Activated CD4-positive, alpha-beta memory T cell treated with anti-CD3 and anti-CD28 coated beads, Interleukin-2, amount 10 ng/mL, durations not matched to agents 7 days and 5 days (primary cell): ENCODE results near the gene ILF2. TPM values are rescaled to one million over a fixed set of nuclear protein-coding genes. Genes with fewer than 3 reads are reported as not detected.

ENCODE experiments used
- CTCF ChIA-PET: fragments of 350-600 bp; sonication (Branson Sonifier 250); formaldehyde crosslinking; loops from one replicate; lab custom pipeline; 2021; ENCODE audit warnings: antibody characterized with exemption, inconsistent platforms; lab: Charles Lee
- POLR2A ChIA-PET: fragments of 350-600 bp; sonication (Branson Sonifier 250); formaldehyde crosslinking; loops from one replicate; lab custom pipeline; 2021; ENCODE audit warnings: antibody characterized with exemption; lab: Charles Lee
- DNase-seq: peaks from one replicate; pipeline ENCODE4 v3.0.0-alpha.2; 2020
- H3K27ac Mint-ChIP-seq: one replicate; pipeline ENCODE4 v1.8.0; 2021; ENCODE audit warnings: mild to moderate bottlenecking, mixed read lengths
- H3K27me3 Mint-ChIP-seq: one replicate; pipeline ENCODE4 v1.8.0; 2021; ENCODE audit warnings: mixed read lengths
- H3K36me3 Mint-ChIP-seq: one replicate; pipeline ENCODE4 v1.8.0; 2021; ENCODE audit warnings: low read depth, mixed read lengths
- H3K4me1 Mint-ChIP-seq: one replicate; pipeline ENCODE4 v1.8.0; 2021; ENCODE audit warnings: mixed read lengths
- H3K4me3 Mint-ChIP-seq: one replicate; pipeline ENCODE4 v1.8.0; 2021; ENCODE audit warnings: mild to moderate bottlenecking, mixed read lengths
- H3K9me3 Mint-ChIP-seq: one replicate; pipeline ENCODE4 v1.8.0; 2021; ENCODE audit warnings: mixed read lengths
- total RNA-seq, 2 experiments: library from RNA; stranded (reverse); gene quantifications; one replicate each; pipeline ENCODE4 v1.2.3, GENCODE V29; 2021

Gene ILF2
- total RNA-seq, 2 experiments from 2014 or later, result 166 to 169 TPM

DNA sequence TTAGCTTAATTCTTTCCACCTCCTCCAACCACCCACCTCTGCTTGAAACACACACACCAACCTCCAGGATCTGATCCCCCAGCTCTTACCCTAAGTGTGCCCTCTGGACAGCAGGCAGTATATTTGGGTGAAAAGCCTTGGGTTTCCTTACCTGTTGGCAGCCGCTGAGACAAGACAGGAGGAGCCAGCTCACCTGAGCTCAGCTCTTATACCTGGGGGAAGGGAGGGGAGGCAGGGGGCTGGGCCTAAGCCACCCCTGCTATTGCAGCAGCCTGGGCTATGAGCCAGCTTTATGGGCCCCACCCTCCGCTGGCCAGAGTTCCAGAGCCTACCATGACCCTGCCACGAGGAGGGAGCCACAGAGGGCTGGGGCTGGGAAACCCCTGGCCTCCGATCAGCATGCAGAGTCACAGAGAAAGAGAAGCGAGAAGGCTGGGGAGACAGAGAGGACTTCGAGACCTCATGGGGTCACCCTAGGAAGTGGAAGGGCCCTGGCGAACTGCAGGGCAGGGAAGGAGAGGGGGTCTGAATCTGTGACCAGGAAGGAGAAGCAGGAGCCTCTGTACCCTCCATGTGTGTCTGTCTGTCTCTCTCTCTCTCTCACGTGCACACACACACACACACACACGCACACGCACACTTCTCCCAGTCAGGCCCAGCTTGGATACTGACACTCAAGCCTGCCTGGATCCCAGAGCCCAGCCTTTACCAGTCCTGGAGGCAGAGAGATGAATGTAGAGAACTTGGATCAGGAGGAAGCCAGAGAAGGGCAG, 54.5 kb downstream of the ILF2 start, which contains the start of gene S100A14:
S100A14 (minus strand) TSS at position 182 of the 773 bp plus-strand sequence. CDS start 467 bp downstream, outside the sequence.
- POLR2A ChIA-PET, result interaction anchor here (0.9 to 4.0 kb wide), 3 partner anchors 17 to 106 kb away, joined by 3 to 14 read pairs (median 4); partner anchors contain the start of genes CHTOP and S100A6
- Mint-ChIP-seq H3K9me3 (no peaks in the 10 kb centered on the region), H3K4me3 (no peak within 1 kb of the TSS), H3K4me1 (peaks cover 4% of the 10 kb centered on the region), H3K27ac (no peak within 1 kb of the TSS), H3K36me3 (no peaks in the 10 kb centered on the region), H3K27me3 (no peaks in the 10 kb centered on the region)
- DNase-seq, result no peak
- CTCF ChIA-PET, result interaction anchor here (1.1 to 7.1 kb wide), 12 partner anchors 9 to 263 kb away, joined by 3 to 104 read pairs (median 6); partner anchors contain the start of genes S100A13, S100A4 and S100A5

DNA sequence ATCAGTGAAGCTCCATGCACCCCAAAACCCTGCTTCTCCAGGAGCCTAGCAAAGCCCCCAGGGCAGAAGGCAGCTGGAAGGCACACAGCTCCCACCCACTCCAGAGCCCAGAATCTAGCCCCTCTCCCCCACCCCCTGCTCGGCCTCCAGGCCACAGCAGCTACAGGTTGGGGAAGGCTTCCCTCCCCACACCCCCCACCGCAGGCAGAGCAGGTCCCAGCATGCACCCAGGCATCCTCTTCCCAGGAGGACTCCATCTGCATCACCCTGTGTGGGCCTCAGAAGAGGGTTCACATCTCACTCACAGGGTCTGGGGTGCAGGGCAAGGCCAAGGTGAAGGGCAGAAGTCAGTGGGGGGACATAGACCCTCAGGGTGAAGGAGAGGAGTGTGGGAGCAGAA, 55.4 kb downstream of the ILF2 start:
- POLR2A ChIA-PET, result interaction anchor here (1.1 to 4.0 kb wide), 3 partner anchors 80 to 105 kb away, joined by 4 to 14 read pairs (median 4); partner anchors contain the start of gene S100A6
- CTCF ChIA-PET, result interaction anchor here (0.6 to 7.1 kb wide), 11 partner anchors 11 to 262 kb away, joined by 3 to 104 read pairs (median 5); partner anchors contain the start of genes S100A13 and S100A5
- peaks cover 4% of the 10 kb centered on the region for H3K4me1 Mint-ChIP-seq
- H3K27ac Mint-ChIP-seq, result no peak overlapping the region
- DNase-seq, result no peak
- no peaks in the 10 kb centered on the region for H3K36me3 Mint-ChIP-seq
- no peak overlapping the region for H3K4me3 Mint-ChIP-seq
- H3K9me3 Mint-ChIP-seq, result no peaks in the 10 kb centered on the region
- no peaks in the 10 kb centered on the region for H3K27me3 Mint-ChIP-seq

DNA sequence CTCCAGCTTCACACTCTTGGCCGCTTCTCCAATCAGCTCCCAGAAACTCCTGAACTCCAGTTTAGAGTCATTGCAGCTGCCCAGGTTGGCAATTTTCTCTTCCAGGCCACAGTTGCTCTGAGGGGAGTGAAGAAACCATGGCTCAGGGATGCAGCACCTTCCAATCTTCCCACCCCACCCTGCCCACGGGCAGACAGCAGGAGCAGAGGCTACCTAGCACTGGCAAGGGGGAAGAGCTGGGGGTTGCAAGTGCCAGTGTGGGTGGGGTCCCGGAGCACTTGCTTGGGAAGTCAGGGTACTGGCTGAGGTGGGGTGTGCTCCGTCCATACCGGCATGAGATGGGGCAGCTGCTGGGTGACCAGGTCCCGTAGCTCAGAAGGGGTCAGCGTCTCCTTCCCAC, 55.9 kb downstream of the ILF2 start:
- no peak overlapping the region for H3K27ac Mint-ChIP-seq
- H3K4me3 Mint-ChIP-seq, result no peak overlapping the region
- CTCF ChIA-PET, result interaction anchor here (0.6 to 7.1 kb wide), 10 partner anchors 10 to 262 kb away, joined by 3 to 104 read pairs (median 4); no protein-coding TSS in a partner anchor
- H3K27me3 Mint-ChIP-seq, result no peaks in the 10 kb centered on the region
- H3K4me1 Mint-ChIP-seq, result peaks cover 4% of the 10 kb centered on the region
- POLR2A ChIA-PET, result interaction anchor here (1.2 to 4.0 kb wide), 3 partner anchors 20 to 83 kb away, joined by 3 to 14 read pairs (median 4); partner anchors contain the start of gene S100A6
- H3K36me3 Mint-ChIP-seq, result no peaks in the 10 kb centered on the region
- H3K9me3 Mint-ChIP-seq, result no peaks in the 10 kb centered on the region
- no peak for DNase-seq

DNA sequence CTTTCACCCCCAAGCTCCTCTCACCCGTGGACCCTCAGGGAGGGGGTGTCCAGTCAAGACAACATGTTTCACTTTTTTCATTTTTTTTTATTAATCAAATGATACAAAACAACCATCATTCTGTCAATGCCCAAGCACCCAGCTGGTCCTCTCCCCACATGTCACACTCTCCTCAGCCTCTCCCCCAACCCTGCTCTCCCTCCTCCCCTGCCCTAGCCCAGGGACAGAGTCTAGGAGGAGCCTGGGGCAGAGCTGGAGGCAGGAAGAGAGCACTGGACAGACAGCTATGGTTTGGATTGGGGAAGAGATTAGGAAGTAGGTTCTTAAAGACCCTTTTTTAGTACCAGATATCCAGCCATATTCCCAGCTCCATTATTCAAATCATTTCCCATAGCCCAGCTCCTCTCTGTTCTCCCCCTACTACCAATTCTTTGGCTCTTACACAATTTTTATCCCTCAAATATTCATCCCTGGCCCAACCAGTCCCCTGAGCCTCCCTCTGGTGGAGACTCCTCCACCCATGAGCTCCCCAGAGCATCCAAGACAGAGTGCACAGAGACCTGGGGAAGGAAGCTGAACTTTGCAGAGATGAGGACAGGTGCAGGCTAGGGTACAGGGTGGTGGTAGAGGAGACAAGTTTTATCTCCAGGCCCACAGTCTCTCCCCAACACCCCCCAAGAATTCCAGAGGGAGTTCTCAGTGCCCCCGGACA, 56.4 kb downstream of the ILF2 start:
- no peak for DNase-seq
- H3K27me3 Mint-ChIP-seq, result no peaks in the 10 kb centered on the region
- ChIA-PET CTCF (interaction anchor here (0.8 to 7.1 kb wide), 8 partner anchors 10 to 261 kb away, joined by 3 to 104 read pairs (median 4); no protein-coding TSS in a partner anchor), POLR2A (interaction anchor here (1.2 to 4.0 kb wide), 3 partner anchors 20 to 82 kb away, joined by 3 to 14 read pairs (median 4); partner anchors contain the start of gene S100A6)
- no peak overlapping the region for H3K27ac Mint-ChIP-seq
- H3K4me1 Mint-ChIP-seq, result peaks cover 4% of the 10 kb centered on the region
- H3K4me3 Mint-ChIP-seq, result no peak overlapping the region
- H3K36me3 Mint-ChIP-seq, result no peaks in the 10 kb centered on the region
- no peaks in the 10 kb centered on the region for H3K9me3 Mint-ChIP-seq

DNA sequence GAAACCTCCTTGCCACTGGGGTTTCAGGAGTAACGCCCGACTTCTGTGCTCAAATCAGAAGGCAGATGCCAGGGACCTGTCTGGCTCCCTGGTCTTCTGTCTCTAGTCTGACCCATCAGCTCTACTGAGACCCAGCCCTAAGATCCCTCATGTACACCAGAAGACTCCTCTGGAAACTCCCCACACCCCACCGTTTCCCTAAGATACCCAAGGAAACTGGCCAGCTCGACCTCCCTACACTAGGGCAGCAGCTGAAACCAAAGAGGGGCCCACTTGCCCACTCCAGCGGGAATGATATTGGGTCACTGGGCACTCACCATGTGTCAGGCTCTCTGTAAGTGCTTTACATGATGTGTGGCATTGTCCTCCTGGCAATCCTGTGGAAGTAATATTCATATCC, 57.4 kb downstream of the ILF2 start:
- no peak overlapping the region for H3K4me3 Mint-ChIP-seq
- ChIA-PET CTCF (interaction anchor here (1.3 to 2.0 kb wide), 3 partner anchors 9 to 81 kb away, joined by 3 to 6 read pairs (median 3); no protein-coding TSS in a partner anchor), POLR2A (no interaction called here)
- no peak overlapping the region for H3K27ac Mint-ChIP-seq
- H3K4me1 Mint-ChIP-seq, result peaks cover 4% of the 10 kb centered on the region
- no peaks in the 10 kb centered on the region for H3K36me3 Mint-ChIP-seq
- no peak for DNase-seq
- H3K9me3 Mint-ChIP-seq, result no peaks in the 10 kb centered on the region
- no peaks in the 10 kb centered on the region for H3K27me3 Mint-ChIP-seq

DNA sequence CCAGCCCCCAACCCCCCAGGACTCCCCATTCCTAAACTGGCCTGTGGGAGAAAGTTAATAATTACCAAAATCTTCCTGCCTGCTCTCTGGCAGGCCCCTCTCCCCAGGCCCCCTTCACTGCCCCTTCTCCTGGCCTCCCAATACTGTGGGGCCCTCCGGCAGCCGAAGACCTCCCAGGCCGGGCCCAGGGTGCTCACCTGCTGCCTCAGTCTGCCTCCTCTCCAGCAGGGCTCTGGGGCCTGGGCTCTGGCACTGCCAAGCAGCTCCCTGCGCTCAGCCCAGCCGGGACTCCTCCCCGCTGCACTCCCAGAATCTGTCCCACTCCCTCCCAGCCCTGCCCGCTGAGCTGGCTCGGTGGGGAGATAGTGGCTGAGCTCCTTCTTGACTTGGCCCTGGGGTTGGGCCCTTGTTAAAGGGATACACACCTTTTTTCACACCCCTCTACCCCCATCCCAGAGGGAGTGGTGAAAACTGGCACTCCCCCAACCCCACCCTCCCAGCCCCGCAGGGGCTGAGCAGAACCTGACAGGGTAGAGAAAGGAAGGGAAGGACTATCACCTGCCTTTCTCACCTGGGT, 58.0 kb downstream of the ILF2 start, which contains the start of gene S100A16:
S100A16 (minus strand) TSS at position 383 of the 577 bp plus-strand sequence. CDS start 4,986 bp downstream, outside the sequence.
- H3K36me3 Mint-ChIP-seq, result no peaks in the 10 kb centered on the region
- ChIA-PET CTCF (interaction anchor here (1.8 kb wide), 1 partner anchor 9 kb away, joined by 6 read pairs; no protein-coding TSS in a partner anchor), POLR2A (no interaction called here)
- no peak within 1 kb of the TSS for H3K4me3 Mint-ChIP-seq
- no peaks in the 10 kb centered on the region for H3K9me3 Mint-ChIP-seq
- H3K27ac Mint-ChIP-seq, result no peak within 1 kb of the TSS
- H3K27me3 Mint-ChIP-seq, result no peaks in the 10 kb centered on the region
- no peak for DNase-seq
- H3K4me1 Mint-ChIP-seq, result peaks cover 4% of the 10 kb centered on the region

DNA sequence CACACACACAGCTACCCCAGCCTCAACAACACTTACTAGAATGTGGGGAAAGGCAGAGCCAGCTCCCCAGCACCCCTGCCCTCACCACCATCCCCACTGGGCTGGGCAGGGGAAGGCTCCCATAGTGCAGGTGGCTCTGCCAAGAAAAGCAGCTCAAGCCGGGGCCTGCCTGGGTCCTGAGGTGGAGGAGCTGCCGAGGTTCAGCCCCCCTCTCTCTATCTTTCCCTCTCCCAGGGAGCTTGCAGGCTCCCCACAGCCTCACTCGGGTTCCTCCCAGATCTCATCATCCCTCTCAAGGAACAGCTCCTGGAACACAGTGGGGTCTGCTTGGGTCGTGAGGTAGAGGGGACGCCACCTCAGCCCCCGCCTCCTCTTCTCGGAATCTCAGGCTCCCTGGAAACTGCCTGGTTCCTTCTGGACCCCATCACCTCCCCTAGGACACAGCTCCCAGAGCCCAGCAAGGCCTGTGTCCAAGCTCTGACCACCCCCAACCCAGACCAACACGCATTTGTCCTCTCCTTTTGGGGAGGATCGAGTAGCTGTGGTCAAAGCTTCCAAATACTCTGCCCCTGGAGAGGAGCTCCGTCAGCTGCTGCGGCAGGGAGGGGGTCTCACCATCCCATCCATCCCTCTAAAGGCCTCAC, 58.6 kb downstream of the ILF2 start:
- POLR2A ChIA-PET, result no interaction called here

More for the DNA sequence above, 58.6 kb downstream of the ILF2 start:
- CTCF ChIA-PET, result interaction anchor here (0.7 to 1.8 kb wide), 3 partner anchors 9 to 101 kb away, joined by 3 to 6 read pairs (median 3); no protein-coding TSS in a partner anchor
- Mint-ChIP-seq H3K4me3 (no peak overlapping the region), H3K9me3 (no peaks in the 10 kb centered on the region), H3K4me1 (no peaks in the 10 kb centered on the region), H3K27ac (no peak overlapping the region), H3K27me3 (no peaks in the 10 kb centered on the region), H3K36me3 (no peaks in the 10 kb centered on the region)
- no peak for DNase-seq

Other genes with a start within 250 kb of the ILF2 start
- gene S100A7, start 210.3 kb downstream of the ILF2 start, total RNA-seq, result not detected
- 100 to 1,000 TPM; 781 to 799 TPM for gene S100A6, start 135.0 kb downstream of the ILF2 start, total RNA-seq
- 1 to 10 TPM; 2.2 to 4.7 TPM for gene S100A5, start 130.1 kb downstream of the ILF2 start, total RNA-seq
- gene S100A4, start 125.2 kb downstream of the ILF2 start, total RNA-seq, result 1,000 to 10,000 TPM; 1,297 to 1,322 TPM
- gene S100A3, start 121.7 kb downstream of the ILF2 start, total RNA-seq, result not detected
- gene S100A2, start 105.1 kb downstream of the ILF2 start, total RNA-seq, result 1 to 10 TPM in 1 of 2 experiments, under 1 TPM in 1; 0.85 to 1.2 TPM
- gene S100A16, start 57.9 kb downstream of the ILF2 start, total RNA-seq, result not detected
- not detected for gene S100A14, start 54.7 kb downstream of the ILF2 start, total RNA-seq
- gene S100A13, start 43.5 kb downstream of the ILF2 start, total RNA-seq, result 1 to 10 TPM; 6.1 TPM
- gene S100A1, start 42.6 kb downstream of the ILF2 start, total RNA-seq, result not detected
- gene CHTOP, start 36.9 kb downstream of the ILF2 start, total RNA-seq, result 10 to 100 TPM; 84.7 to 87.1 TPM
- gene SNAPIN, start 12.3 kb downstream of the ILF2 start, total RNA-seq, result 10 to 100 TPM; 35.0 to 35.6 TPM
- gene NPR1, start 7.7 kb upstream of the ILF2 start, total RNA-seq, result not detected
- gene INTS3, start 57.1 kb upstream of the ILF2 start, total RNA-seq, result 10 to 100 TPM; 46.9 to 50.5 TPM
- gene SLC27A3, start 104.4 kb upstream of the ILF2 start, total RNA-seq, result 10 to 100 TPM; 24.9 to 25.3 TPM